Tibial nerve (tissue), 4 donors: Measurements from ENCODE around the gene NAPSA. TPM values are rescaled to one million over a fixed set of nuclear protein-coding genes. Genes with fewer than 3 reads are reported as not detected.

ENCODE experiments used
- DNase-seq, 2 donors: peaks; one replicate each; pipeline ENCODE4 v3.0.0-alpha.2; 2019; ENCODE audit warnings: low spot score in 2 of 2
- H3K27ac ChIP-seq, 4 donors: fragments of 200-600 bp; sonication (generic) in 3 of 4; one replicate each; pipeline ENCODE4 v1.5.1; 2017 to 2019; ENCODE audit warnings: mild to moderate bottlenecking in 1 of 4
- H3K27me3 ChIP-seq, 2 donors: fragments of 200-600 bp; sonication (generic) in 1 of 2; one replicate each; pipeline versions ENCODE4 v1.5.1 to v1.6.0; 2017 to 2019
- H3K36me3 ChIP-seq, 3 donors: fragments of 200-600 bp; sonication (generic); one replicate each; pipeline ENCODE4 v1.5.1; 2018 to 2019
- H3K4me1 ChIP-seq, 4 donors: fragments of 200-600 bp; sonication (generic) in 3 of 4; one replicate each; pipeline ENCODE4 v1.5.1; 2017 to 2019
- H3K4me3 ChIP-seq, 4 donors: fragments of 200-600 bp; sonication (generic) in 3 of 4; one replicate each; pipeline ENCODE4 v1.5.1; 2017 to 2019; ENCODE audit warnings: mild to moderate bottlenecking in 1 of 4, moderate library complexity in 1 of 4
- H3K9me3 ChIP-seq, 4 donors: fragments of 200-600 bp; sonication (generic) in 3 of 4; one replicate each; pipeline ENCODE4 v1.5.1; 2017 to 2019
- CTCF ChIP-seq, 5 experiments: fragments of 200-600 bp in 3 of 5; fragments of 450-650 bp in 2 of 5; sonication (generic) in 3 of 5; IDR thresholded peaks; one replicate each; pipeline ENCODE4 v1.5.1; 2016 to 2019; ENCODE audit warnings: antibody characterized with exemption in 5 of 5, mild to moderate bottlenecking in 3 of 5, moderate library complexity in 2 of 5
- EP300 ChIP-seq, 2 donors: sonication (generic); formaldehyde crosslinking; IDR thresholded peaks; one replicate each; pipeline ENCODE4 v1.6.1; 2017; ENCODE audit warnings: antibody characterized with exemption in 2 of 2, mild to moderate bottlenecking in 1 of 2
- POLR2A ChIP-seq, 2 donors: fragments of 450-650 bp; IDR thresholded peaks; one replicate each; pipeline ENCODE4 v1.6.1; 2017; ENCODE audit warnings: antibody characterized with exemption in 2 of 2, mild to moderate bottlenecking in 2 of 2, moderate library complexity in 2 of 2
- WGBS, 2 donors: methylation state at CpG; one replicate each; pipeline ENCODE4 v1.1.5; 2018; 5-methylcytosine and 5-hydroxymethylcytosine counted together
- total RNA-seq, 4 donors: library from RNA; depleted of rRNA; stranded (reverse); fragments of >200 nt; gene quantifications; one replicate each; pipeline ENCODE4 v1.1.0, GENCODE V29; 2016

The NAPSA gene
- total RNA-seq, 4 donors from 2014 or later: 0.39 to 2.1 TPM; not detected in 2

- peaks cover 0 to 79% (median 0%) of the 10 kb centered on the region in 3 donors for H3K36me3 ChIP-seq
- TF ChIP-seq CTCF (IDR thresholded peaks at IDR 0.05): no peak
- TF ChIP-seq EP300 (IDR thresholded peaks at IDR 0.05): no peak
- TF ChIP-seq POLR2A (IDR thresholded peaks at IDR 0.05): no peak
- H3K4me1 ChIP-seq: no peaks in the 10 kb centered on the region
- H3K27ac ChIP-seq: no peak overlapping the region
- no peaks in the 10 kb centered on the region for H3K9me3 ChIP-seq
- H3K27me3 ChIP-seq: no peaks in the 10 kb centered on the region
- 96 to 97% methylated on average over 13 to 17 of the region's 17 CpGs for WGBS, 2 donors
- H3K4me3 ChIP-seq: no peak overlapping the region
- DNase-seq: no peak
Observed at GRCh38 chr19:50409347-50409746, 43.9 kb upstream of the NAPSA start.

DNA sequence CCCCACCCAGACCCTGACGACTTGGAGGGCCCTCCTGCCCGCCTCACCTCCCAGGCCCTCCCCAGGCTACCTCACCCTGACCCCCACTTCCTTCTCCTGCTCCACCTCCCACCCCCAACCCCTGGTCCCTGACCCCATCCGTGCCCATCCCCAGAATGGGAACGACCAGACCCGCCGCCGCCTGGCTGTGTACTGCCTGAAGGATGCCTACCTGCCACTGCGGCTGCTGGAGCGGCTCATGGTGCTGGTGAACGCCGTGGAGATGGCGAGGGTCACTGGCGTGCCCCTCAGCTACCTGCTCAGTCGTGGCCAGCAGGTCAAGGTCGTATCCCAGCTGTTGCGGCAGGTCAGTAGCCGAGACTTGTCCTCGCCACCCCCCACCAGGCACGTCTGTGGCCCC, 41.4 kb upstream of the NAPSA start:
- no peak for DNase-seq
- 92 to 95% methylated on average over 19 of the region's 19 CpGs for WGBS, 2 donors
- no peak for TF ChIP-seq CTCF (IDR thresholded peaks at IDR 0.05)
- TF ChIP-seq EP300 (IDR thresholded peaks at IDR 0.05): no peak
- no peak for TF ChIP-seq POLR2A (IDR thresholded peaks at IDR 0.05)
- H3K36me3 ChIP-seq: peaks cover 0 to 96% (median 0%) of the 10 kb centered on the region in 3 donors
- no peak overlapping the region for H3K27ac ChIP-seq
- H3K4me3 ChIP-seq: no peak overlapping the region
- no peaks in the 10 kb centered on the region for H3K9me3 ChIP-seq
- H3K27me3 ChIP-seq: no peaks in the 10 kb centered on the region
- H3K4me1 ChIP-seq: no peaks in the 10 kb centered on the region

DNA sequence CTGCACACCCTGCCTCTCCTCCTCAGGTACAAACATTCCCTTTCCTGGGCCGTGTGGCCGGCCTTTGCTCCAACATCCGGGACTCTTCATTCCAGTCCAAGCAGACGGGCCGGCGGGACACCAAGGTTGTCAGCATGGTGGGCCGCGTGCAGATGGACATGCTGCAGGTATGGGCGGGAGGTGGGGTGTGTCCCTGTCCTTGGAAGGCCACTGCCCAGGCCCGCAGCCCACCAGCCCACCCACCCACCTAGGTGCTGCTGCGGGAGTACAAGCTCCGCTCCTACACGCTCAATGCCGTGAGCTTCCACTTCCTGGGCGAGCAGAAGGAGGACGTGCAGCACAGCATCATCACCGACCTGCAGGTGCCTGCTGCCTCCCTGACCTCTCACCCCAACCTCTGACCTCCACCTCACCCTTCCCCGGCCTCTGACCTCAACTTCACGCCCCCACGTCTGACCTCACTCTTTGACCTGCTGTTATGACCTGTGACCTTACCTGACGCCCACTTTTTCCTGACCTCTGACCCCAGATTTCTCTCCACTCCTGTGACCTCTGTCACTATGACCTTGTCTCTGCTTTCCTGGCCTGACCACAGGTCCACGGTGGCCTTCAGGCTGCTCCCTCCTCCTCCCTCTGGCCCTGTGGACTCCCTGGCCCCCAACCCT, 40.8 kb upstream of the NAPSA start:
- no peak overlapping the region for H3K27ac ChIP-seq
- H3K9me3 ChIP-seq: no peaks in the 10 kb centered on the region
- TF ChIP-seq POLR2A (IDR thresholded peaks at IDR 0.05) (no peak), CTCF (IDR thresholded peaks at IDR 0.05) (no peak), EP300 (IDR thresholded peaks at IDR 0.05) (no peak)
- H3K27me3 ChIP-seq: no peaks in the 10 kb centered on the region
- no peak for DNase-seq
- no peaks in the 10 kb centered on the region for H3K4me1 ChIP-seq
- WGBS, 2 donors: 88 to 90% methylated on average over 21 to 22 of the region's 22 CpGs
- H3K36me3 ChIP-seq: peaks cover 0 to 99% (median 0%) of the 10 kb centered on the region in 3 donors
- no peak overlapping the region for H3K4me3 ChIP-seq

DNA sequence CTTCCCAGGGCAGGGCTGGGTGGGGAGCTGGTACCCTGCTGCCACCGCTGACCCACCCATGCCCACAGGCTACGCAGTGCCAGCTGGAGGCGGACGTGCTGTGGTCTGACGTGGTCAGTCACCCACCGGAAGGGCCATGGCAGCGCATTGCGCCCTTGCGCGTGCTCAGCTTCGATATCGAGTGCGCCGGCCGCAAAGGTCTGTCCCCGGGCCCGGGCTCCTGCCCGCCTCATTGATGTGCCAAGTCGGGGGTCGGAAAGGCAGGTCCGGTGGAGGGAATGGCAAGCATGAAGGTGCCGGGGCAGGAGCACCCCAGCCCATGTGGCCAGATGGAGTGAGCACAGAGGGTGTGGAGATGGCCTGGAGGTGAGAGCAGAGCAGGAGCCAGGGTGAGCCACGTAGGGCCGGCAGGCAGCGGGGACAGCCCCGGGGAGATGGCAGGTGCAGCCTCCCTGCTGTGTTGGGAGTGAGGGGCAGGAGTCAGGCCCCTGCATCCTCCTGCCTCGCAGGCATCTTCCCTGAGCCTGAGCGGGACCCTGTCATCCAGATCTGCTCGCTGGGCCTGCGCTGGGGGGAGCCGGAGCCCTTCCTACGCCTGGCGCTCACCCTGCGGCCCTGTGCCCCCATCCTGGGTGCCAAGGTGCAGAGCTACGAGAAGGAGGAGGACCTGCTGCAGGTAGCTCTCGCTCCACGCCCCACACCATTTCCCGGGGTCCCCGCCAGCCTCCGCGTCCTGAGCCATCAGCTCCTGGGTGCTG, 37.3 kb upstream of the NAPSA start:
- no peaks in the 10 kb centered on the region for H3K9me3 ChIP-seq
- no peaks in the 10 kb centered on the region for H3K27me3 ChIP-seq
- WGBS, 2 donors: 94 to 95% methylated on average over 35 to 41 of the region's 41 CpGs
- H3K36me3 ChIP-seq: peaks cover 0 to 77% (median 0%) of the 10 kb centered on the region in 3 donors
- no peak overlapping the region for H3K27ac ChIP-seq
- H3K4me1 ChIP-seq: no peaks in the 10 kb centered on the region
- no peak for TF ChIP-seq POLR2A (IDR thresholded peaks at IDR 0.05)
- no peak for TF ChIP-seq CTCF (IDR thresholded peaks at IDR 0.05)
- no peak for TF ChIP-seq EP300 (IDR thresholded peaks at IDR 0.05)
- no peak for DNase-seq
- no peak overlapping the region for H3K4me3 ChIP-seq
